ENCODE results near the gene HBA1. TPM values are rescaled to one million over a fixed set of nuclear protein-coding genes. Genes with fewer than 3 reads are reported as not detected.
"Not testable (repeated sequence)": the region's sequence is repeated elsewhere in the genome, so short reads cannot be mapped to it uniquely, and the experiment has no call there.

The HBA1 gene
- total and polyA plus RNA-seq, 2 of the 4 experiments (the other 2 are of a cell fraction): 0.21 TPM; not detected in 1

DNA sequence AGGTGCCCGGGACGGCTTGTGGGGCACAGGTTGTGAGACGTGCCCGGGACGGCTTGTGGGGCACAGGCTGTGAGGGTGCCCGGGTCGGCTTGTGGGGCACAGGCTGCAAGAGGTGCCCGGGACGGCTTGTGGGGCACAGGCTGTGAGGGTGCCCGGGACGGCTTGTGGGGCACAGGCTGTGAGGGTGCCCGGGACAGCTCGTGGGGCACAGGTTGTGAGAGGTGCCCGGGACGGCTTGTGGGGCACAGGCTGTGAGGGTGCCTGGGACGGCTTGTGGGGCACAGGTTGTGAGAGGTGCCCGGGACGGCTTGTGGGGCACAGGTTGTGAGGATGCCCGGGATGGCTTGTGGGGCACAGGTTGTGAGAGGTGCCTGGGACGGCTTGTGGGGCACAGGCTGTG lies 16.2 kb upstream of the HBA1 start:
- H3K4me2 ChIP-seq (ENCODE audit: low read depth, low read length); H2AK5ac ChIP-seq (ENCODE audit: low read depth, low read length); intact Hi-C loops (cut with micrococcal nuclease); H3K79me1 ChIP-seq (ENCODE audit: low read depth in 1 of 2, low read length in 2 of 2); dilution Hi-C loops (cut with HindIII; ENCODE audit: low sequenced_read_pairs, unreplicated experiment); BruUV-seq (replicated peaks); H3K36me3 ChIP-seq (ENCODE audit: control insufficient read depth, insufficient read depth, low read length); H3K27ac ChIP-seq (ENCODE audit: insufficient read depth, low read length); H3K4me3 ChIP-seq (ENCODE audit: insufficient read depth, low read depth, low read length); H3K9me3 ChIP-seq (ENCODE audit: control insufficient read depth, insufficient read depth, low read length); H4K91ac ChIP-seq (ENCODE audit: insufficient read depth, low read depth, low read length); H3K9ac ChIP-seq (ENCODE audit: low read depth, low read length); ATAC-seq (ENCODE audit: low read depth); CTCF ChIA-PET; H2BK120ac ChIP-seq (ENCODE audit: low read depth, low read length); H3K4ac ChIP-seq (ENCODE audit: low read depth, low read length); H3K23ac ChIP-seq (ENCODE audit: low read depth, low read length); H2BK15ac ChIP-seq (ENCODE audit: low read depth, low read length); H4K8ac ChIP-seq (ENCODE audit: low read depth in 2 of 2, low read length in 2 of 2); H2AK9ac ChIP-seq (replicated peaks; ENCODE audit: low read depth, low read length, poor library complexity); DNase-seq; H2AFZ ChIP-seq (replicated peaks; ENCODE audit: low read length, poor library complexity); POLR2A ChIA-PET (ENCODE audit: unreplicated experiment); H4K20me1 ChIP-seq (ENCODE audit: insufficient read depth, low read length); H4K5ac ChIP-seq (ENCODE audit: low read depth, low read length); in situ Hi-C loops (cut with MboI; ENCODE audit: low sequenced_read_pairs); H3K56ac ChIP-seq (ENCODE audit: extremely low read depth, insufficient read depth, low read length); H3K9me1 ChIP-seq (ENCODE audit: insufficient read depth, low read length); H3K4me1 ChIP-seq (ENCODE audit: control insufficient read depth, insufficient read depth, low read length); H3K14ac ChIP-seq (replicated peaks; ENCODE audit: low read depth, low read length); H2BK20ac ChIP-seq (ENCODE audit: low read depth, low read length); H3K18ac ChIP-seq (ENCODE audit: low read depth, low read length); H2BK5ac ChIP-seq (ENCODE audit: low read depth, low read length, poor library complexity, severe bottlenecking): not testable (repeated sequence)
- peaks cover 37% of the 10 kb centered on the region for H3K27me3 ChIP-seq (ENCODE audit: control insufficient read depth, insufficient read depth, low read length)
- no CpG with 5 or more reads among the region's 20 CpGs for WGBS, 2 experiments (ENCODE audit: extremely low coverage in 2 of 2, insufficient read length in 1 of 2)
